Urinary bladder (tissue), 4 donors: ENCODE results near the gene IDE. TPM values are rescaled to one million over a fixed set of nuclear protein-coding genes. Genes with fewer than 3 reads are reported as not detected.

Experiments used
- DNase-seq: peaks from one replicate; pipeline ENCODE4 v3.0.0-alpha.2; 2015; ENCODE audit errors: extremely low spot score
- H3K27ac ChIP-seq: one replicate; pipeline ENCODE4 v1.5.1; 2013; ENCODE audit warnings: low read depth, mild to moderate bottlenecking, moderate library complexity
- H3K36me3 ChIP-seq: one replicate; pipeline ENCODE4 v1.6.1; 2013; ENCODE audit warnings: mild to moderate bottlenecking, moderate library complexity; ENCODE audit not compliant: insufficient read depth
- H3K4me1 ChIP-seq: one replicate; pipeline ENCODE4 v1.6.1; 2013; ENCODE audit warnings: mild to moderate bottlenecking, moderate library complexity; ENCODE audit not compliant: insufficient read depth
- H3K4me3 ChIP-seq: one replicate; pipeline ENCODE4 v1.5.1; 2013; ENCODE audit warnings: low read depth, low read length
- WGBS: extraction: QIAGEN DNeasy Blood & Tissue Kit; methylation state at CpG from one replicate; pipeline ENCODE4 v1.1.7; 2013; 5-methylcytosine and 5-hydroxymethylcytosine counted together
- polyA plus RNA-seq: library from polyadenylated mRNA; stranded (reverse); fragments of 200-250 nt; gene quantifications from one replicate; pipeline ENCODE4 v1.2.3, GENCODE V29; 2013
- total RNA-seq: library from RNA; depleted of rRNA; stranded (reverse); fragments of >200 nt; gene quantifications from one replicate; pipeline ENCODE4 v1.2.3, GENCODE V29; 2014
- donor health status: healthy with polysubstance abuse.
- donor health status: healthy.

Gene IDE
- total and polyA plus RNA-seq, 2 donors: 14.1 to 40.1 TPM

- 91% methylated on average over 1 of the region's 1 CpG for WGBS
- no peak for DNase-seq
- no peaks in the 10 kb centered on the region for H3K36me3 ChIP-seq
- H3K4me1 ChIP-seq: no peaks in the 10 kb centered on the region
- no peak overlapping the region for H3K27ac ChIP-seq
- H3K4me3 ChIP-seq: no peak overlapping the region
These were observed 28.3 kb downstream of the IDE start for GRCh38 chr10:92545556-92545955.

- Histone ChIP-seq H3K36me3 (no peaks in the 10 kb centered on the region), H3K4me3 (no peak overlapping the region), H3K4me1 (no peaks in the 10 kb centered on the region), H3K27ac (no peak overlapping the region)
- DNase-seq: no peak
- 69% methylated on average over 3 of the region's 3 CpGs for WGBS
These were observed 29.6 kb downstream of the IDE start for GRCh38 chr10:92544296-92544695.

- DNase-seq: no peak
- 95% methylated on average over 5 of the region's 5 CpGs for WGBS
- H3K36me3 ChIP-seq: no peaks in the 10 kb centered on the region
These were observed 31.4 kb downstream of the IDE start for GRCh38 chr10:92542458-92542857.

GRCh38 chr10:92541583-92541982 is 32.3 kb downstream of the IDE start:
- no peaks in the 10 kb centered on the region for H3K36me3 ChIP-seq
- no peak overlapping the region for H3K27ac ChIP-seq
- H3K4me1 ChIP-seq: no peaks in the 10 kb centered on the region
- no peak overlapping the region for H3K4me3 ChIP-seq
- no peak for DNase-seq

More at GRCh38 chr10:92542458-92542857, 31.4 kb downstream of the IDE start:
- Histone ChIP-seq H3K4me1 (no peaks in the 10 kb centered on the region), H3K4me3 (no peak overlapping the region), H3K27ac (no peak overlapping the region)

GRCh38 chr10:92538231-92538958 is 35.5 kb downstream of the IDE start:
- WGBS: 73% methylated on average over 4 of the region's 4 CpGs
- H3K36me3 ChIP-seq: no peaks in the 10 kb centered on the region
- no peak overlapping the region for H3K27ac ChIP-seq
- no peak overlapping the region for H3K4me3 ChIP-seq
- no peak for DNase-seq
- no peaks in the 10 kb centered on the region for H3K4me1 ChIP-seq

GRCh38 chr10:92530891-92531535 is 42.9 kb downstream of the IDE start:
- no peak overlapping the region for H3K4me3 ChIP-seq
- H3K36me3 ChIP-seq: peaks cover 2% of the 10 kb centered on the region
- H3K27ac ChIP-seq: no peak overlapping the region
- 58% methylated on average over 2 of the region's 2 CpGs for WGBS
- DNase-seq: no peak
- H3K4me1 ChIP-seq: no peaks in the 10 kb centered on the region

- Histone ChIP-seq H3K4me1 (no peaks in the 10 kb centered on the region), H3K4me3 (no peak overlapping the region), H3K27ac (no peak overlapping the region), H3K36me3 (peaks cover 2% of the 10 kb centered on the region)
- 70% methylated on average over 1 of the region's 1 CpG for WGBS
- no peak for DNase-seq
These were observed 43.5 kb downstream of the IDE start for GRCh38 chr10:92530421-92530820.

- DNase-seq: no peak
- 87% methylated on average over 11 of the region's 11 CpGs for WGBS
- Histone ChIP-seq H3K36me3 (peaks cover 2% of the 10 kb centered on the region), H3K27ac (no peak overlapping the region), H3K4me3 (no peak overlapping the region), H3K4me1 (no peaks in the 10 kb centered on the region)
These were observed 46.2 kb downstream of the IDE start for GRCh38 chr10:92527716-92528115.

- no peak overlapping the region for H3K4me3 ChIP-seq
- no peak overlapping the region for H3K27ac ChIP-seq
- WGBS: 92% methylated on average over 3 of the region's 3 CpGs
- H3K4me1 ChIP-seq: no peaks in the 10 kb centered on the region
- DNase-seq: no peak
- H3K36me3 ChIP-seq: no peaks in the 10 kb centered on the region
These were observed 50.3 kb downstream of the IDE start for GRCh38 chr10:92523639-92524038.

GRCh38 chr10:92517034-92517655 is 56.7 kb downstream of the IDE start:
- H3K36me3 ChIP-seq: no peaks in the 10 kb centered on the region
- no peak overlapping the region for H3K4me3 ChIP-seq
- WGBS: 47% methylated on average over 3 of the region's 3 CpGs
- no peaks in the 10 kb centered on the region for H3K4me1 ChIP-seq
- DNase-seq: peak; percentile 8
- H3K27ac ChIP-seq: no peak overlapping the region

- H3K4me3 ChIP-seq: no peak overlapping the region
- H3K27ac ChIP-seq: no peak overlapping the region
- H3K36me3 ChIP-seq: peaks cover 6% of the 10 kb centered on the region
- DNase-seq: no peak
- 93% methylated on average over 2 of the region's 2 CpGs for WGBS
- H3K4me1 ChIP-seq: no peaks in the 10 kb centered on the region
These were observed 65.0 kb downstream of the IDE start for GRCh38 chr10:92508866-92509265.

- DNase-seq: no peak
- 65% methylated on average over 2 of the region's 2 CpGs for WGBS
- H3K36me3 ChIP-seq: peaks cover 6% of the 10 kb centered on the region
These were observed 67.6 kb downstream of the IDE start for GRCh38 chr10:92506336-92506735.

GRCh38 chr10:92505044-92505443 is 68.8 kb downstream of the IDE start:
- Histone ChIP-seq H3K36me3 (peaks cover 6% of the 10 kb centered on the region), H3K4me3 (no peak overlapping the region), H3K27ac (no peak overlapping the region), H3K4me1 (no peaks in the 10 kb centered on the region)
- no peak for DNase-seq
- 90% methylated on average over 5 of the region's 5 CpGs for WGBS

More at GRCh38 chr10:92506336-92506735, 67.6 kb downstream of the IDE start:
- Histone ChIP-seq H3K4me1 (no peaks in the 10 kb centered on the region), H3K4me3 (no peak overlapping the region), H3K27ac (no peak overlapping the region)

GRCh38 chr10:92502296-92502808 is 71.5 kb downstream of the IDE start:
- WGBS: 83% methylated on average over 5 of the region's 5 CpGs
- Histone ChIP-seq H3K36me3 (peaks cover under 1% of the 10 kb centered on the region), H3K4me1 (no peaks in the 10 kb centered on the region), H3K4me3 (no peak overlapping the region), H3K27ac (no peak overlapping the region)
- DNase-seq: no peak
